GM13977 (cell line): ENCODE data around the gene PHF21B.

Experiments used
- DNase-seq: peaks from one replicate; pipeline ENCODE4 v3.0.0; 2012; ENCODE audit warnings: low spot score
- CTCF ChIP-seq: IDR thresholded peaks from 2 replicates; pipeline ENCODE4 v1.5.1; 2012; ENCODE audit warnings: mild to moderate bottlenecking, control low read depth; ENCODE audit not compliant: insufficient read depth; ENCODE audit errors: extremely low read depth, missing control alignments
- in situ Hi-C: fragments of 300-500 bp; cut with MboI; formaldehyde crosslinking; loops from one replicate; pipeline ENCODE4 v1.12.0; 2022; ENCODE audit warnings: low sequenced_read_pairs, low pct_unique_long_range_greater_than_20kb, mixed read lengths, inconsistent platforms; ENCODE audit not compliant: unreplicated experiment

The PHF21B gene

GRCh38 chr22:45034821-45035220 lies 25.0 kb upstream of the PHF21B start:
- in situ Hi-C loops, result no loop called here
- TF ChIP-seq CTCF, result no peak
- no peak for DNase-seq

GRCh38 chr22:45034156-45034555 lies 24.4 kb upstream of the PHF21B start:
- TF ChIP-seq CTCF, result no peak
- no peak for DNase-seq
- in situ Hi-C loops, result no loop called here

- no peak for TF ChIP-seq CTCF
- DNase-seq, result no peak
- in situ Hi-C loops, result no loop called here
These were observed 23.3 kb upstream of the PHF21B start for GRCh38 chr22:45033136-45033535.

GRCh38 chr22:45031629-45032403 lies 22.0 kb upstream of the PHF21B start:
- no peak for TF ChIP-seq CTCF
- in situ Hi-C loops, result no loop called here
- no peak for DNase-seq

- DNase-seq, result no peak
- TF ChIP-seq CTCF, result no peak
- in situ Hi-C loops, result no loop called here
These were observed 19.7 kb upstream of the PHF21B start for GRCh38 chr22:45029501-45029900.

GRCh38 chr22:45026511-45026910 lies 16.7 kb upstream of the PHF21B start:
- DNase-seq, result no peak
- no peak for TF ChIP-seq CTCF

More at GRCh38 chr22:45026511-45026910, 16.7 kb upstream of the PHF21B start:
- in situ Hi-C loops, result no loop called here
